Measurements from ENCODE around the gene IL1RL2.

The IL1RL2 gene

DNA sequence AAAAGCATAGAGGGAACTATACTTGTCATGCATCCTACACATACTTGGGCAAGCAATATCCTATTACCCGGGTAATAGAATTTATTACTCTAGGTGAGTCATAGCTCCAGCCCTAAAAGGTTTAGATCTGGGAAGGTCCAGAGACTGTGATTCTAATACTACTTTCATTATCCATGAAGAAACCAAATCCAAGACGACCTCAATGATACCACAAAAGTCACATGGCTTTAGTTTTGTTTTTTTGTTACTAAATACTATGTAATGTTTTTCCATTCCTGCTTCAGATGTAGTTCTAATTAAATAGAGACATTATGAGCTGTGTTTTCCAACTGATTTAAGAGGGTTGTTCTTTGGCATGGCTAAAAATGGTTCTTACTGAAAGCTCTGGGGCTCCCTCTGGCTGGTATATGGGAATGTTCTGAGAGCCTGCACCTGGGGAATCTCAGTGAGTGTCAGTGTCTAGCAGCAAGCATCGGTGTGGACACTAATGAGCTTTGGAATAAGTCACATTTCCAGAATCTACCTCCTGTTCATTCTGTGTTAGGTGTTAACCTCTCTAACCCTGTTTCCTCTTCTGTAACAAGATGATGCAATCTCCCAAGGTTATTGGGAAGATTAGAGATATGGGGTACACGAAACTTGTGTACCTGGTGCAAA, 20.5 kb upstream of the IL1RL2 start:
- no peak for TF ChIP-seq REST (IDR thresholded peaks at IDR 0.05; ENCODE audit: insufficient read depth in 1 of 2, low read depth in 2 of 2, low read length in 2 of 2)
- TF ChIP-seq TAF1 (IDR thresholded peaks at IDR 0.05; ENCODE audit: borderline replicate concordance, insufficient read depth, low read length), result no peak

- TF ChIP-seq FOXP2 (optimal IDR thresholded peaks at IDR 0.05; ENCODE audit: borderline replicate concordance, extremely low read depth, extremely low read length, insufficient read depth), result no peak
- no peak for TF ChIP-seq TAF1 (IDR thresholded peaks at IDR 0.05; ENCODE audit: borderline replicate concordance, insufficient read depth, low read length)
- TF ChIP-seq REST (IDR thresholded peaks at IDR 0.05; ENCODE audit: insufficient read depth in 1 of 2, low read depth in 2 of 2, low read length in 2 of 2), result no peak
- TF ChIP-seq SIN3A (IDR thresholded peaks at IDR 0.05; ENCODE audit: borderline replicate concordance, insufficient read depth, low read length), result no peak
These were observed 18.6 kb upstream of the IL1RL2 start for GRCh38 chr2:102168026-102168771.

DNA sequence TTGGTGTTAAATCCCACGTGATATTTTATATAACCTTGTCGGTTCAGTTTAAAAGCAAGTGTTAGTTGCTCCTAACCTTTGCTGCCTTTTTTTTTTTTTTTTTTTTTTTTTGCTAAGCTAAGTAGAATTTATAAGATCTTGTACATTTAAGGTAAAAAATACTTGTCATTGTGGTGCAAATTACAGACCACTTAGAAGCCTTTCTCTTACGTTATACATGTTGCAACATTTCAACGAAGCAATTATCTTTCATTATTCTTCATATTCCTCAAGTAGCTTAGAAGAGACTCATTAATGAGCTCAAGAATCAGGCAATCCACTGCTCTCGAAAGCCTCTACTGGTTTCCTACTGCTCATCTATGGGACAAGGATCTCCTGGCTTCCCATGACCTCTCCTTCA, 14.9 kb upstream of the IL1RL2 start:
- TF ChIP-seq SIN3A (IDR thresholded peaks at IDR 0.05; ENCODE audit: borderline replicate concordance, insufficient read depth, low read length) (no peak), REST (IDR thresholded peaks at IDR 0.05; ENCODE audit: insufficient read depth in 1 of 2, low read depth in 2 of 2, low read length in 2 of 2) (no peak), POLR2AphosphoS5 (IDR thresholded peaks at IDR 0.05; ENCODE audit: low read depth, low read length) (no peak), TAF1 (IDR thresholded peaks at IDR 0.05; ENCODE audit: borderline replicate concordance, insufficient read depth, low read length) (no peak), FOXP2 (optimal IDR thresholded peaks at IDR 0.05; ENCODE audit: borderline replicate concordance, extremely low read depth, extremely low read length, insufficient read depth) (no peak)

DNA sequence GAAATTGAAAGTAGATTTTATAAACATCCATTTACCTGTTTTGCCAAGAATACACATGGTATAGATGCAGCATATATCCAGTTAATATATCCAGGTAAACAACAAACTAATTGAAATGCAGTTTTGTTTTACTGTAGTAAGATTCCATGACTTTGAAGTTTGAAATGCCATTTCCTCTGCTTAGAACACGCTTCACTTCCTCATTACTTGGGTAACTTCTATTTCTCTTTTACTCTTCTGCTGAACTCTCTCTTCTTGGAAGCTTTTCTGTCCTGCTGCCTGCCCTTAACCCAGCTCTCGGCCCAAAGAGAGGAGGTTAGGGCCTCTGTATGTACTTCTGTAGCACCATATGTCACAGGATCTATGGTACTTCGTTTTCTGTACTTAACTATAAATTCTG, 14.1 kb upstream of the IL1RL2 start:
- TF ChIP-seq POLR2AphosphoS5 (IDR thresholded peaks at IDR 0.05; ENCODE audit: low read depth, low read length) (no peak), FOXP2 (optimal IDR thresholded peaks at IDR 0.05; ENCODE audit: borderline replicate concordance, extremely low read depth, extremely low read length, insufficient read depth) (no peak), TAF1 (IDR thresholded peaks at IDR 0.05; ENCODE audit: borderline replicate concordance, insufficient read depth, low read length) (no peak), REST (IDR thresholded peaks at IDR 0.05; ENCODE audit: insufficient read depth in 1 of 2, low read depth in 2 of 2, low read length in 2 of 2) (no peak), SIN3A (IDR thresholded peaks at IDR 0.05; ENCODE audit: borderline replicate concordance, insufficient read depth, low read length) (no peak)

Measured in PFSK-1 (cell line).